Activated CD4-positive, alpha-beta T cell treated with anti-CD3 and anti-CD28 coated beads, Interleukin-2, Interleukin-6, amounts not matched to agents 100 ng/mL and 50 ng/mL, durations not matched to agents 16 hours and 8 hours (primary cell): Measurements from ENCODE around the gene NXNL1.
"Not testable (repeated sequence)": the region's sequence is repeated elsewhere in the genome, so short reads cannot be mapped to it uniquely, and the experiment has no call there.

Source experiments
- DNase-seq: peaks from one replicate; pipeline ENCODE4 v3.0.0-alpha.2; 2020

Gene NXNL1

GRCh38 chr19:17460372-17461230 lies at the start of gene NXNL1:
Gene NXNL1, minus strand, starts transcription at chr19:17460926. Its CDS starts 57 bp downstream, at chr19:17460869.
- DNase-seq, result no peak

- not testable (repeated sequence) for DNase-seq
These were observed 47.8 kb upstream of the NXNL1 start for GRCh38 chr19:17508558-17508933.

GRCh38 chr19:17506745-17507144 lies 46.0 kb upstream of the NXNL1 start:
- DNase-seq, result no peak

- no peak for DNase-seq
These were observed 44.5 kb upstream of the NXNL1 start for GRCh38 chr19:17505223-17505622.

- DNase-seq, result no peak
These were observed 43.7 kb upstream of the NXNL1 start for GRCh38 chr19:17504456-17504855.

GRCh38 chr19:17504030-17504429 lies 43.3 kb upstream of the NXNL1 start:
- DNase-seq, result no peak

- no peak for DNase-seq
These were observed 42.5 kb upstream of the NXNL1 start for GRCh38 chr19:17503240-17503639.

GRCh38 chr19:17500447-17501198 lies 39.9 kb upstream of the NXNL1 start:
- DNase-seq, result no peak

- DNase-seq, result no peak
These were observed 39.1 kb upstream of the NXNL1 start for GRCh38 chr19:17499648-17500446.

GRCh38 chr19:17499025-17499424 lies 38.3 kb upstream of the NXNL1 start:
- not testable (repeated sequence) for DNase-seq

- DNase-seq, result no peak
These were observed 36.5 kb upstream of the NXNL1 start for GRCh38 chr19:17497149-17497798.

- DNase-seq, result peak; percentile 91
These were observed 35.7 kb upstream of the NXNL1 start for GRCh38 chr19:17496337-17496997.

- no peak for DNase-seq
These were observed 35.0 kb upstream of the NXNL1 start for GRCh38 chr19:17495639-17496296.

GRCh38 chr19:17491287-17491686 lies 30.6 kb upstream of the NXNL1 start:
- no peak for DNase-seq

- DNase-seq, result peak; percentile 31
These were observed 29.7 kb upstream of the NXNL1 start for GRCh38 chr19:17490411-17490810.

GRCh38 chr19:17489392-17490030 lies 28.8 kb upstream of the NXNL1 start:
- no peak for DNase-seq

- peak; percentile 81 for DNase-seq
These were observed 28.1 kb upstream of the NXNL1 start for GRCh38 chr19:17488593-17489391.

- no peak for DNase-seq
These were observed 26.8 kb upstream of the NXNL1 start for GRCh38 chr19:17487284-17488121.

- no peak for DNase-seq
These were observed 26.0 kb upstream of the NXNL1 start for GRCh38 chr19:17486545-17487240.
